Transverse colon (tissue), 4 donors: ENCODE data around the gene GPR150. TPM values are rescaled to one million over a fixed set of nuclear protein-coding genes. Genes with fewer than 3 reads are reported as not detected.

ENCODE experiments used
- DNase-seq: peaks from one replicate; pipeline ENCODE4 v3.0.0-alpha.2; 2019
- H3K27ac ChIP-seq, 4 donors: fragments of 200-600 bp; sonication (generic); 2 replicates each; pipeline ENCODE4 v1.5.1; 2016 to 2018; ENCODE audit warnings: inconsistent platforms in 4 of 4
- H3K27me3 ChIP-seq: fragments of 200-600 bp; sonication (generic); 2 replicates; pipeline ENCODE4 v1.5.1; 2017; ENCODE audit warnings: inconsistent platforms
- H3K36me3 ChIP-seq, 4 donors: fragments of 200-600 bp; sonication (generic); 2 replicates each; pipeline ENCODE4 v1.5.1; 2017 to 2019; ENCODE audit warnings: inconsistent platforms in 4 of 4
- H3K4me1 ChIP-seq, 4 donors: fragments of 200-600 bp; sonication (generic); 2 replicates each; pipeline ENCODE4 v1.5.1; 2017 to 2020; ENCODE audit warnings: inconsistent platforms in 4 of 4
- H3K4me3 ChIP-seq, 4 donors: fragments of 200-600 bp; sonication (generic); 1 replicate in 1 of 4; 2 replicates in 3 of 4; pipeline versions ENCODE4 v1.5.1 to v1.6.1; 2017 to 2019; ENCODE audit warnings: inconsistent platforms in 4 of 4
- H3K9me3 ChIP-seq, 2 donors: fragments of 200-600 bp; sonication (generic); 2 replicates each; pipeline ENCODE4 v1.5.1; 2017 to 2019; ENCODE audit warnings: inconsistent platforms in 2 of 2
- EP300 ChIP-seq: sonication (generic); formaldehyde crosslinking; IDR thresholded peaks from one replicate; pipeline ENCODE4 v1.6.1; 2017; ENCODE audit warnings: antibody characterized with exemption, low read depth
- POLR2A ChIP-seq: fragments of 450-650 bp; IDR thresholded peaks from one replicate; pipeline ENCODE4 v1.6.1; 2016; ENCODE audit warnings: antibody characterized with exemption, mild to moderate bottlenecking, moderate library complexity
- POLR2AphosphoS5 ChIP-seq, 3 donors: sonication (generic); formaldehyde crosslinking; IDR thresholded peaks; one replicate each; pipeline ENCODE4 v1.6.1; 2016; ENCODE audit warnings: antibody characterized with exemption in 3 of 3
- WGBS, 2 donors: methylation state at CpG; one replicate each; pipeline ENCODE4 v1.1.5; 2018; ENCODE audit warnings: low coverage in 1 of 2; 5-methylcytosine and 5-hydroxymethylcytosine counted together
- in situ Hi-C, 4 donors: fragments of 200-750 bp; cut with MboI; loops; one replicate each; pipeline versions ENCODE4 v1.15.0 to v1.15.1; 2017; ENCODE audit warnings: low sequenced_read_pairs in 3 of 4, low pct_ligation_motif_present in 1 of 4, low pct_unique_long_range_greater_than_20kb in 1 of 4
- intact Hi-C: fragments of 100-400 bp; cut with DNase I; formaldehyde crosslinking; loops from one replicate; pipeline ENCODE4 v1.15.1; 2023; ENCODE audit warnings: low total_unique reads
- total RNA-seq, 4 donors: library from RNA; depleted of rRNA; stranded (reverse); fragments of >200 nt; gene quantifications; one replicate each; pipeline ENCODE4 v1.1.0, GENCODE V29; 2016
- TF ChIP-seq, protein P1 (sequence below), 5 experiments: fragments of 200-600 bp in 3 of 5; fragments of 450-650 bp in 2 of 5; sonication (generic) in 3 of 5; IDR thresholded peaks; 1 replicate in 2 of 5; 2 replicates in 3 of 5; pipeline ENCODE4 v1.5.1; 2016 to 2017; ENCODE audit warnings: antibody characterized with exemption in 5 of 5, inconsistent platforms in 3 of 5, mild to moderate bottlenecking in 2 of 5, moderate library complexity in 1 of 5

Gene GPR150
- total RNA-seq, 4 donors from 2014 or later = 0.41 to 0.60 TPM; not detected in 2

- no peak for DNase-seq
- H3K27me3 ChIP-seq = no peaks in the 10 kb centered on the region
- H3K27ac ChIP-seq = no peak overlapping the region
- WGBS, 2 donors = 80 to 81% methylated on average over 1 of the region's 1 CpG
- H3K4me3 ChIP-seq = no peak overlapping the region
- in situ Hi-C loops (no loop called here), intact Hi-C loops (loop anchor here (5.0 kb wide), 1 partner anchor 706 kb away; no protein-coding TSS in a partner anchor)
- no peaks in the 10 kb centered on the region for H3K36me3 ChIP-seq
- H3K9me3 ChIP-seq = no peaks in the 10 kb centered on the region
- TF ChIP-seq POLR2AphosphoS5 (IDR thresholded peaks at IDR 0.05) (no peak), POLR2A (no peak), EP300 (no peak)
- TF ChIP-seq, protein P1, sequence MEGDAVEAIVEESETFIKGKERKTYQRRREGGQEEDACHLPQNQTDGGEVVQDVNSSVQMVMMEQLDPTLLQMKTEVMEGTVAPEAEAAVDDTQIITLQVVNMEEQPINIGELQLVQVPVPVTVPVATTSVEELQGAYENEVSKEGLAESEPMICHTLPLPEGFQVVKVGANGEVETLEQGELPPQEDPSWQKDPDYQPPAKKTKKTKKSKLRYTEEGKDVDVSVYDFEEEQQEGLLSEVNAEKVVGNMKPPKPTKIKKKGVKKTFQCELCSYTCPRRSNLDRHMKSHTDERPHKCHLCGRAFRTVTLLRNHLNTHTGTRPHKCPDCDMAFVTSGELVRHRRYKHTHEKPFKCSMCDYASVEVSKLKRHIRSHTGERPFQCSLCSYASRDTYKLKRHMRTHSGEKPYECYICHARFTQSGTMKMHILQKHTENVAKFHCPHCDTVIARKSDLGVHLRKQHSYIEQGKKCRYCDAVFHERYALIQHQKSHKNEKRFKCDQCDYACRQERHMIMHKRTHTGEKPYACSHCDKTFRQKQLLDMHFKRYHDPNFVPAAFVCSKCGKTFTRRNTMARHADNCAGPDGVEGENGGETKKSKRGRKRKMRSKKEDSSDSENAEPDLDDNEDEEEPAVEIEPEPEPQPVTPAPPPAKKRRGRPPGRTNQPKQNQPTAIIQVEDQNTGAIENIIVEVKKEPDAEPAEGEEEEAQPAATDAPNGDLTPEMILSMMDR (IDR thresholded peaks at IDR 0.05) = no peak
- no peaks in the 10 kb centered on the region for H3K4me1 ChIP-seq
Observed at GRCh38 chr5:95590880-95591279, 29.0 kb upstream of the GPR150 start.

DNA sequence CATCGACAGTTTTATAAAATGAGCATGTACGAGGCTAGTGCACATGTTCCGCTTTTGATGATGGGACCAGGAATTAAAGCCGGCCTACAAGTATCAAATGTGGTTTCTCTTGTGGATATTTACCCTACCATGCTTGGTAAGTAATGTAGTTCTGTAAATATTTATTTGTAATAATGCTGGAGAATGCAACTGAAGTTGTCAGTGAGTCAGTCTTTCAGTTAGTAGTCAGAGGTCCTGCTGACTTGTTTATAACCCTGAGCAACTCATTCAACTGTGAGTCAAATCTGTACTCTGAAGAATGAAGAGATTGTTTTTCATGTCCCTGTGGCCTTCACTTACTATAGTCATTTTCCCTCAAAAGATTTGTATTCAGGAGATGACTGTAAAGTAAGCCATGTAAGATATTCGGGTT lies 28.4 kb upstream of the GPR150 start:
- no peak for TF ChIP-seq POLR2A
- TF ChIP-seq POLR2AphosphoS5 (IDR thresholded peaks at IDR 0.05) = no peak
- TF ChIP-seq EP300 = no peak
- TF ChIP-seq, protein P1 (IDR thresholded peaks at IDR 0.05) = no peak
- Histone ChIP-seq H3K36me3 (no peaks in the 10 kb centered on the region), H3K9me3 (no peaks in the 10 kb centered on the region), H3K27ac (no peak overlapping the region), H3K27me3 (no peaks in the 10 kb centered on the region), H3K4me3 (no peak overlapping the region), H3K4me1 (no peaks in the 10 kb centered on the region)
- 72 to 86% methylated on average over 4 to 5 of the region's 5 CpGs for WGBS, 2 donors
- no peak for DNase-seq
- intact Hi-C loops (loop anchor here (5.0 kb wide), 1 partner anchor 706 kb away; no protein-coding TSS in a partner anchor), in situ Hi-C loops (no loop called here)

DNA sequence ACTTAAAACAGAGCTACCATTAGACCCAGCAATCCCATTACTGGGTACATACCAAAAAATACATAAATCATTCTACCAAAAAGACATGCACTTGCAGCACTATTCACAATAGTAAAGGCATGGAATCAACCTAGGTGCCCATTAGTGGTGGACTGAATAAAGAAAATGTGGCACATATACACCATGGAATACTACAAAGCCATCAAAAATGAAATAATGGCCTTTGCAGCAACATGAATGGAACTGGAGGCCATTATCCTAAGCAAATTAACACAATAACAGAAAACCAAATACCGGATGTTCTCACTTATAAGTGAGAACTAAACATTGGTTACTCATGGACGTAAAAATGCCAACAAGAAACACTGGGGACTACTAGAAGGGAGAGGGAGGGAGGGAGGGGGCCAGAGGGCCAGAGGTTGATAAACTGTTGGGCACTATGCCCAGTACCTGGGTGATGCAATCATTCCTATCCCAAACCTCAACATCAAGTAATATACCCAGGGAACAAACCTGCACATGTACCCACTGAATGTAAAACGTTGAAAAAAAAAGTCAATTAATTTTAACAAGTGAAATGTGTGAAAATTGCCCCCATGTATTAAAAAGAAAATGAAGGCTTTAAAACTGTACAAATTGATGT lies 24.5 kb upstream of the GPR150 start:
- Histone ChIP-seq H3K4me3 (no peak overlapping the region), H3K27ac (no peak overlapping the region), H3K9me3 (no peaks in the 10 kb centered on the region), H3K4me1 (no peaks in the 10 kb centered on the region), H3K36me3 (no peaks in the 10 kb centered on the region), H3K27me3 (no peaks in the 10 kb centered on the region)
- 76 to 96% methylated on average over 3 of the region's 3 CpGs for WGBS, 2 donors
- DNase-seq = no peak
- in situ Hi-C loops = no loop called here
- TF ChIP-seq, protein P1 (IDR thresholded peaks at IDR 0.05) = no peak
- TF ChIP-seq POLR2A = no peak
- TF ChIP-seq EP300 = no peak
- no peak for TF ChIP-seq POLR2AphosphoS5 (IDR thresholded peaks at IDR 0.05)
- intact Hi-C loops = no loop called here

DNA sequence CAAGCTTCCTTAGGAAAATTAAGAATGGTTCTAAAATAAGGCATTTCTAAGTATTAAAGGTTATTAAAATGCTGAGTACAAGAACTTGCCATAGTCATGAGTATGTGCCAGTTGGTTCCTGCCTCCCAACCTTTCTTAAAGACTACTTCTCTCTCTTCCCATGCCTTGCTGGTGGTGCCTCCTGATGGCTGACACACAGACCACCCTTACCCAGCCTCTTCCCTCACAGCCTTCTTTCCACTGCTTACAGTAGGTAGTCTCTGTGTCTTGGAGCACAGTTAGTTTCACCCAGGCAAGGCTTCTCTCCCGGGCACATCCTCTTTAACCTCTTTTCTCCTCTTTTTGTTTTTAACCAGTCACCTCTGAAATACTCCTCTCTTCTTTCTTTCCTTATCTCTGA lies 20.6 kb upstream of the GPR150 start:
- Histone ChIP-seq H3K36me3 (no peaks in the 10 kb centered on the region), H3K4me1 (no peaks in the 10 kb centered on the region), H3K9me3 (no peaks in the 10 kb centered on the region), H3K27me3 (no peaks in the 10 kb centered on the region), H3K27ac (no peak overlapping the region), H3K4me3 (no peak overlapping the region)
- no peak for DNase-seq
- in situ Hi-C loops = no loop called here
- TF ChIP-seq POLR2A = no peak
- TF ChIP-seq EP300 = no peak
- TF ChIP-seq, protein P1 (IDR thresholded peaks at IDR 0.05) = no peak
- no peak for TF ChIP-seq POLR2AphosphoS5 (IDR thresholded peaks at IDR 0.05)
- intact Hi-C loops = no loop called here
- WGBS, 2 donors = 97 to 100% methylated on average over 1 of the region's 1 CpG
